NCI-H1930 (cell line): ENCODE results near the gene TMF1.

ENCODE experiments used
- DNase-seq, 2 experiments: peaks; one replicate each; lab custom pipeline; 2025; lab: John Stamatoyannopoulos, UW

Gene TMF1, protein sequence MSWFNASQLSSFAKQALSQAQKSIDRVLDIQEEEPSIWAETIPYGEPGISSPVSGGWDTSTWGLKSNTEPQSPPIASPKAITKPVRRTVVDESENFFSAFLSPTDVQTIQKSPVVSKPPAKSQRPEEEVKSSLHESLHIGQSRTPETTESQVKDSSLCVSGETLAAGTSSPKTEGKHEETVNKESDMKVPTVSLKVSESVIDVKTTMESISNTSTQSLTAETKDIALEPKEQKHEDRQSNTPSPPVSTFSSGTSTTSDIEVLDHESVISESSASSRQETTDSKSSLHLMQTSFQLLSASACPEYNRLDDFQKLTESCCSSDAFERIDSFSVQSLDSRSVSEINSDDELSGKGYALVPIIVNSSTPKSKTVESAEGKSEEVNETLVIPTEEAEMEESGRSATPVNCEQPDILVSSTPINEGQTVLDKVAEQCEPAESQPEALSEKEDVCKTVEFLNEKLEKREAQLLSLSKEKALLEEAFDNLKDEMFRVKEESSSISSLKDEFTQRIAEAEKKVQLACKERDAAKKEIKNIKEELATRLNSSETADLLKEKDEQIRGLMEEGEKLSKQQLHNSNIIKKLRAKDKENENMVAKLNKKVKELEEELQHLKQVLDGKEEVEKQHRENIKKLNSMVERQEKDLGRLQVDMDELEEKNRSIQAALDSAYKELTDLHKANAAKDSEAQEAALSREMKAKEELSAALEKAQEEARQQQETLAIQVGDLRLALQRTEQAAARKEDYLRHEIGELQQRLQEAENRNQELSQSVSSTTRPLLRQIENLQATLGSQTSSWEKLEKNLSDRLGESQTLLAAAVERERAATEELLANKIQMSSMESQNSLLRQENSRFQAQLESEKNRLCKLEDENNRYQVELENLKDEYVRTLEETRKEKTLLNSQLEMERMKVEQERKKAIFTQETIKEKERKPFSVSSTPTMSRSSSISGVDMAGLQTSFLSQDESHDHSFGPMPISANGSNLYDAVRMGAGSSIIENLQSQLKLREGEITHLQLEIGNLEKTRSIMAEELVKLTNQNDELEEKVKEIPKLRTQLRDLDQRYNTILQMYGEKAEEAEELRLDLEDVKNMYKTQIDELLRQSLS

DNA sequence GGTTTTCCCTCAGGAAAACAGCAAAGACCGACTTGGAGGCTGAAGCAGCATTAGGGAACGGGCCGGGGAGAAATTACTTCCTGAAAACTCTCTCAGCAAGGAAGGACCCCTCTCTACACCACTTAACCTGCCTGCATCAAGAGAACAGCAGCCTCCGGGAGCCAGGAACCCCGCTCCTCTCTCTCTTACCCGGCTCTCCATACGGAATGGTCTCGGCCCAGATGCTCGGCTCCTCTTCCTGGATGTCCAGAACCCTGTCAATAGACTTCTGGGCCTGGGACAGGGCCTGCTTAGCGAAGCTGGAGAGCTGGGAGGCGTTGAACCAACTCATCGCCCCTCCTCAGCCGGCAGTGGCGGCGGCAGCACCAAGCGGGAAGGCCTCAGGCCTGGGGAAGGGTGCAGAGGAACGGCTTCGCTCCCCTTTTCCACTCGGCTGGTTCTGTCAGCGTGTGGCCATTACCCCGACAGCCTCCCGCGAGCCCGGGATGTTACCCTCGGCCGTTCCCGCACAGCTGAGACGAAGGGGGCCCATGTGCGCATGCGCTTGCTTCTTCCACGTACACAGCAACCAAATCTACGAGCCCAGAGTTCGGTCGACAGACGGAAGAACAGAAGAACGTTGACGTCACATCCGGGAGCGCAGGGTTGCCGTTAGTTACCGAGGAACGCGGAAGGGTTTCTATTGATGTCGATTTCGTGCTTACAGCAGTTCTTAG lies at the start of gene TMF1:
TSS of gene TMF1 (minus strand) at position 578 of the 716 bp plus-strand sequence. CDS start at position 331, 247 bp downstream.
- DNase-seq, result no peak

DNA sequence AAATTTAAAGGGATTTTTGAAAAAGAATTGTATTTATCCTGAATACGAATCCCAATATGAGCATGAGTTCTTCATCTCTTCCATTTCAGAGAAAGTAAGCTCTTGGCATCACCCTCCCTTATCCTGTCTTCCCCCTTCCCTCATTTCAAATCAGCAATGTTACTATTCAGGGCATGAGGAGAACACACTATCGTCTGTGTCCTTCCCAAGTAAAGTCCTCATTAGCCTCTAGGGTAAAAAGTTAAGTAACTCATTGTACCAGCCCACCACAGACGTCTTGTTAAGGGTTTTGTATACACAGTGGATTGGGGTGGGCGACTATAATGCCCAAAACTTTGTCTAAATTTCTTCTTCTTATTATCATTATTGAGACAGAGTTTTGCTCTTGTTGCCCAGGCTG lies 47.4 kb upstream of the TMF1 start:
- DNase-seq, result no peak

DNA sequence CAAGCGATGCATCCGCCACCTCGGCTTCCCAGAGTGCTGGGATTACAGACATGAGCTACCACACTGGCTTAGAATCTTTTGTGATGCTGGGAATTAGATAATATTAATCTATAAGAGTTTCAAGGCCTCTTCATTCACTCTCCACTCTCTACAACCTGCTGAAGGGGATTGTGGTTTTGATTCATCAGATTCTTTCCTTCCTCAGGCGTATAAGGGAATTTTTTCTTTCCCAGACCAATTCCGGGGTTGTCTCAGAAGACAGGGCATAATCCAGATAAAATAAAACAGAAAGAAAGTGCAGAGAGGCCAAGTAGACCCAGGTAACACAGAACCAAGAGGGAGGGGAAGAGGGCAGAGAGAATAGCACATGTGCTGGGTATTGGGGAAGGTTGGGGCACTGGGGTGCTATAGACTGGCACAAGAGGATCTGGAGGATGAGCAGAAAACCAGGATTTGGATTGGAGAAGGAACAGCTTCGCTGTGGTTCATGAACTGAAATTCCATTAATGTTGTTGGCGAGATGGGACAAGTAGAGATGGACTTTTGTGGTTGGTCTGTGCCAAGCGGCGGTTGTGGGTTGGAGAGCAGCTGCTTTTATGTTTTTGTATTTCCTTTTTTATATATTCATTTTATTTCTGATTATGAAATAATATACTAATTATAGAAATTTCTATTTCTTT lies 45.4 kb upstream of the TMF1 start:
- no peak for DNase-seq

DNA sequence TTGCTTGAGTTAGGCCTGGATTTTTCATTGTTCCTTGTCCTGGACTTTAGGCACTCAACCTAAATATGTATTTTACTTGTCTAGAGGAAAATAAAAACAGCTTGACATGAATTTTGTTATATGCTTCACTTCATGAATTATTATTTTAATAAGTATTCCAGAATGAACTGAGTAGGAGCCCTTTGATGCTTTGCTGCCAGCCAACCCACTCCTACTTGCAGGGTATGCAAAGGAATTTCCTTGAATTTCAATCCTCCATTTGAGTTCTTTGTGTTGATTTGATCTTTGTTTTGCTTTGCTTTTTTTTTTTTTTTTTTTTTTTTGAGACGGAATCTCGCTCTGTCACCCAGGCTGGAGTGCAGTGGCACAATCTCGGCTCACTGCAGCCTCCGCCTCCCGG lies 44.2 kb upstream of the TMF1 start:
- DNase-seq, result no peak

DNA sequence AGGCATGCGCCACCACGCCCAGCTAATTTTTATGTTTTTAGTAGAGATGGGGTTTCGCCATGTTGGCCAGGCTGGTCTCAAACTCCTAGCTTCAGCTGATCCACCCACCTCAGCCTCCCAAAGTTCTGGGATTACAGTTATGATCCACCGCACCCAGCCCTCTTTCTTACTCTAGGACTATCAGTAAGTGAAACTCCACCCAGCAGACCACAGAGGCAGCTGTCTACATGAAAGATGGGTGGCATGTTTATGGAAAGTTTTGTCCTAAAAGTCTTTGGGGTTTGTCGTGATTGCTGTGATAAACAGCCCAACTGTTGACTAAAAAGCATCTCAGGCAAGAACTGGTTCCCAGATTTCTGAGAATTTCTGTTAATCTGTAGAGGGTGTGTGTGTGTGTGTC lies 43.5 kb upstream of the TMF1 start:
- DNase-seq, result no peak

DNA sequence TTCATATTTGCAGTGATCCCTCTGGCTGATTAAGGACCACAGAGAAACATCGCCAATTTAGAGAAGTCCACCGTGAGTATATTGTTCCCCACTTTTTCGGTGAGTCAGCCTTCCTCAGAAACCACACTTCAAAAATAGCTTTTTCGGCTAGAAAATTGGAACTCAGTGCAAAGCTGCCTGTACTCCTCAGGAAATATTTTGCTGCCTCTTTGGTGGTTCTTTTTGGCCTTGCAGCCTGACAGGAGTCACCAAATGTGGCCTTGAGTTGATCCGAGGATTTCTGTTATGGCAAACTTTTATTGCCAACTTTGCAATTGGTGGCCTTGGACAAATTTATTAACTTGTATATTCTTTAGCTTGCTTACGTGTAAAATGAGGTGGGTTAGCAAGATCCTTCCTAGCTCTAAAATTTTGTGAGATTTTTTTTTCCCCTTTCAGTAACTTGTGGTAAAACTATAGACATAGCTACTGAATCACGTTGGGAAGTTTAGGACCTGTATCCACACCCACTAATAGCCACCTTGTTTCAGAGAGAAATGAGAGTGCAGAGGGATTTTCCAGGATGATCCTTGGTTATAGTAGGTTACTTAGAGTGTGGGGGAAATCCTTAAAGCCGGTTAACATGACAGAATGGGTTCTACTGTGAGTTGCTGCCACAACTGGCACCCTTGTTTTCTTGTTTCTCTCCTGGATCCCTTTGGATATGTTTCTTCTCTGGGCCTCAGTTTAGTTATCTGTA lies 42.5 kb upstream of the TMF1 start:
- DNase-seq, result no peak

DNA sequence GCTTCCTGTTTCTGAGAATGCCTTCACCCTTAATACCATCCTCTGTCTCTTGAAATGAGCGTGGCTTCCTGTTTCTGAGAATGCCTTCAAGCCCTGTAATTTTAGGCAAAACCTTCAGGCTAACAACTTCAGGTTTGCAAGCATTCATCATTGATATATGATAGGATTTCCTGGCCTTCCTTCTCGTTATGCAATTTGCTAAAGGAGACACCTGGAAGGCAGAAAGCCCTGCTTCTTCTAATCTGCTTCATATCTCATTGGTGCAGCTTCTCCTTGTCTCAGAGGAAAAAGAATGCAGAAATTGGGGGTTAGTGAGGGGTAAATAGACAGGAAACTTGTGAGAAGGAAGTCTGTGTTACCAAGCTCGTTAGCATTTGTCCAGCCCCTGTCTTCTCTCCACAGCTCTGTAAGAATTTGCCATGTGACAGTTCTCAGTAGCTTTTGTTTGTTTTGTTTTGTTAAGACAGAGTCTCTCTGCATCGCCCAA lies 39.9 kb upstream of the TMF1 start:
- no peak for DNase-seq

DNA sequence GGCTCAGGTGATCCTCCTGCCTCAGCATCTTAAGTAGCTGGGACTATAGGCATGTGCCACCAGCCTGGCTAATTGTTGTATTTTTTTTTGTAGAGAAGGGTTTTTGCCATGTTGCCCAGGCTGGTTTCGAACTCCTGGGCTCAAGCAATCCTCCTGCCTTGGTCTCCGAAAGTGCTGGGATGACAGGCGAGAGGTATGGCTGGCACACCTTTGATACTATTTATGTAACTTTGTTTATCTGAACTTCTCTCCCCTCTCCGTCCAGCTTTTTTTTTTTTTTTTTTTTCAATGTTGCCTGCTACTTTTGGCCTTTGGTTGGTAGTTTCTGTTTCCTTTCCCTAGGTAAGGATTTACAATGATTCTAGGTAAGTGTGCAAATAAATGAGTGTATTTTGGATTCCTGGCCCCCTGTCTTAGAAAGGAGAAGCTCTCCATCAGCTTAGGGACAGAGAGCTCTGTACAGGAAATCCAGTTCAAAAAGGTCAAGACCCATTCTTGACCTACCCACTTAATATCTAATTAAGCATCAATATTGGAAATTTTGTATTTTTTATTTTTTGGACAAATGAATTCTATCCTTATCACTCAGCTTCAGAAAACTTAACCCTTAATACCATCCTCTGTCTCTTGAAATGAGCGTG lies 39.4 kb upstream of the TMF1 start:
- no peak for DNase-seq

DNA sequence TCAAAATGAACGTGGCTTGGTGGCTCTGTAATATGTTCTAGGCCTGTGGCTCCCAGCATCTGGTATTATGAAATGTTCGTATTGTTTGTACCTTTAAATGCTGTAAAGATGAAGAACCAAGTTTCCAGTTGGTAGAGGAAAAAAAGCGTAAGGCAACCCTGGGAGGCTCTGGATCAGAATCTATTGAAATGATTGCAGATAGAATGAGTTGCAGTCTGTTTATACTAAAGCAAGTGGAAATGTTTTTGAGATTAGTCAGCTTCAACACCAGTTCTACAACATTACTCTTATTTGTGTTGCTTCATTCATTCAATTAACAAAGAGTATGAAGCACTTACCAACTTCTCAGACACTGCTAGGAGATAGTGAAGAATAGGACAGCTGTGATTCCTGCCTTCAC lies 37.9 kb upstream of the TMF1 start:
- no peak for DNase-seq

DNA sequence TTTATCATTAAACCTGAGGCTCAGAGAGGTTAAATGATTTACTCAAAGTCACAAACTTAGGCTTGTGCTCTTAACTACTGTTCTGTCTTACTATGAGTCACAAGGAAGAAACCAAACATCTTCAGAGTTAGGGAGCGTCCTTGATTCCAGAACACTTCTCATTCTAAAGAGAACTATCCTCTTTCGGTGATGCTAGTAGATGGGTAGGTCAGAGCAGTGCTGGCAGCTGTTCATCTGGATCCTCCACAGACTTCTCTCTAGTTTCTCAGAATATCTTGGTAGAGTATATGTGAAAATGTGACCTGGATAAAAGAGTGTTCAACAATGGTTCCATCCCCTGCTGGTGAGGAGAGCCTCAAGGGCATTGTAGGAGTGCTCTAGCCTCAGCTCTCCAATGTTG lies 35.9 kb upstream of the TMF1 start:
- DNase-seq, result no peak

DNA sequence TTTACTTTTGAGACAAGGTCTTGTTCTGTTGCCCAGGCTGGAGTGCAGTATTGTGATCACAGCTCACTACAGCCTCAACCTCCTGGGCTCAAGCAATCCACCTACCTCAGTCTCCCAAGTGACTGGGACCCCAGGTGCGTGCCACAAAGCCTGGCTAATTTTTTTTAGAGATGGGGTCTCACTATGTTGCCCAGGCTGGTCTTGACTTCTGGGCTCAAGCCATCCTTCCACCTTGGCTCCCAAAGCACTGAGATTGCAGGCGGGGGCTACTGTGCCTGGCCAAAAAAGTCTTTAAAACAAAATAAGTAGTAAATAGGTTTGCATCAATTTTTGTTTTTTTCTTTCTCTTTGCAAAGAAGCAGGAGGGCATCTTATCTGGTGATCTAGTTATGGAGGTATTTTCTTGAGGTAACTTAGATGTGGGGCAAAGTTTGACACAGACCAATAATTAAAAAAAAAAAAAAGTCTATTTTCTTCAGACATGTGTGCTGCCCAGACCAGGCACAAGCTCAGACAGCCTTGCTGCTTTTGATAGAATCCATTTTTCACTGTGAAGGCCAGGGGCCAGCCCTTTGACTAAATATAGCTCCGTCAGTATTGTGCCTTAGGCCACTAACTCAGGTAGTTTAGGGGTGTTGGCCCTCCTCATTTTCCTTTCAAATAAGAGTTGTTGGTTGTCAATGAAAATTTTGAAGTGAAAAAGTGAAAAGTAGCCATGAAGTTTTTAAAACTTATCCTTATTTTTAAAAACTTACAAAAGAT lies 35.1 kb upstream of the TMF1 start:
- no peak for DNase-seq

DNA sequence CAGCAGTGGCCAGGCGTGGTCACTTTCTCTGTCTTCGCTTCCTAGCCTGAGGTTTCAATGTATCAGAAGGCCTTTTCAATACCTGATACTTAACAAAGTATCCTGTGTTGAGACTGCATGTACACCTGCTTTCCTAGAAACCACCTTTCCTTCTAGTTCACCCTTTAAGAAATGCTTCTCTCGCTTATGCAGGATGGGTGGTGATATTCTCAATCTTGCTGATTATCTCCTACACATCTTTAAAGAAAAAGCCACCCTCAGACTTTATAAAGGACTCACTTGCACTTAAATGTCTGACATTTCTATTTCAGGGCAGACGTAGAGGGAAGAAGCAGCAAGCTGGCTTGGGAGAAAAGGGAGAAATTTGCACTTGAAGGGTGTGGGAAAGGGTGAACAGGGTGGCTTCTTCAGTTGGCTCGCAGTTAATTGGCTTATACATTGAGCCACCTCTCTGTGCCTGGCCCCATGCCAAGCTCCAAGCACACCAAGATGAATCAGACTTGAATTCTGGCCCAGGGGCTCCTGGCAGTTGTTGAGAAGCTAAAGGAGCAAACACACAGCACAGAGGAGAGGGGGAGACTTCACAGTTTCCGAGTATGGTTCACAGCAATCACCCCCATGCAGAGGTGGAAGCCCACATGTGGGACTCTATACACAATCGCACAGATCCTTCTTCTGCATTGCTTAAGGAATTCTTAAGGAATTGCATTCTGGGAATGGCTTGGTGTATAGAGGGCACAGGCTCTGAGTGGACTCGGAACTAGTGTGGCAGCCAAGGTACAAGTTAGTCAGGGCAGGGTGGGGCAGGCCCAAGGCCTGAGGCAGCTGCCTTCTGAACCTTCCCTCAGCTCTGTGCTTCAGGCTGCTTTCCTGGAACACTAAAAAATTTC lies 33.9 kb upstream of the TMF1 start:
- DNase-seq, result no peak

DNA sequence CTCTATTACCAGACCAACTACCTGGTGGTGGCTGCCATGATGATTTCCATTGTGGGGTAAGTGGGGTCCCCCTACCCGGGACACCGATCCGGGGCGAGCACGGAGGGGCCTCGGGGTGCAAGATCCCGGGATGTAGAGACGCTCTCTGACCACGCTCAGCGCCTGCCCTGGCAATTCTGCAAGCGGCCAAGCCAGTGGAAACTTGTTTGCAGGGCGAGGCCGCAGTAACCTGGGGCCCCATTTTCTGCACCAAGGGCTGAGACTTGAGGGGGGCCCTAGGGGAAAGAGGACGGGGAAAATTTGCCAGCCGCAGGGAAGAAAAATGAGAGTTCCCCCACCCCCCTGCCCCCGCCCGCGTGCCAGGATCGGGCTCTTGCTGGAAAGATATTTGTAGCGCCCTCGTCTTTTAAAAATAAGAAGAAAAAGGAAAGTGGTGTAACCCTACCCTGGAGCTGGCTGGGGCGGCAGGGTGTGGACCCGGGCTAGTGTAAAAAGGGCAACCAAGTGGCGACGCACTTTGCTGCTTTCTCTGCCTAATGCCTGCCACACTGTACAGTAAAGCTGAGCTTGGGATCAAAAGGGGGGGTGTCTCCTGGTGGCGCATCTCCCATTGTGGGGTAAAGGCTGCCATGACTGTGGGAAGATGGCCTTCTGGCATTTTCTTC lies 33.2 kb upstream of the TMF1 start:
- DNase-seq, result no peak

DNA sequence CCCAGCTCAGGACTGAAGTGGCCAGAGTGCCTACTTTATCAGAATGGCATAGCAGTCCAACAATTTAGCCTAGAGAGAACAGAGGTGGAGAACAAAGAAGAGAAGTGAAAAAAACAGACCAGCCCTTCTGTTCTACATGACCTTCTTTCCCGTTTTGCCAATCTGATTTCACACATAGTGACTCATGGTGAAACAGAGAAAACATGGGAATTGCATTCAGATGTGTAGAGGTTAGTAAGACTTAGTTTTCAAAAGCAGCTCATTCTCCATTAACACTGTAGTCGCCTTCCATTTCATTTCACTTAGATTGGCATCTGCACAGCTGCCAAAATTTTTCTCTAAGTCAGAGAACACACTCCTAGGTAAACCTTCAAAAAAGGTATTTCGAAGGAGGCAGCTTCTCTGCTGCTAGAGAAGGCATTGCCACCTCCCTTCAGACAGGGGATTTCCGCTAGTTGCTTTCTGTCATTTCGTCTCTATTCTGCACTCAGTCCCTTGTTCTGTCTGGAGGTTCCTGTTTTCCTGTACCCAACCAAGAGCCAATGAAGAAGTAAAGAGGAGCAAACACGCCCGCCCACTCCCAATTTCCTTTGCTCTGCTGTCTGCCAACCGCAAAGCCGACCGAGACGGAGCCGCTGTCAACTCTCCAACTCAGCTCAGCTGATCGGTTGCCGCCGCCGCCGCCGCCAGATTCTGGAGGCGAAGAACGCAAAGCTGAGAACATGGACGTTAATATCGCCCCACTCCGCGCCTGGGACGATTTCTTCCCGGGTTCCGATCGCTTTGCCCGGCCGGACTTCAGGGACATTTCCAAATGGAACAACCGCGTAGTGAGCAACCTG lies 32.4 kb upstream of the TMF1 start, which contains the start of gene ARL6IP5:
TSS of gene ARL6IP5 (plus strand) at position 612 of the 842 bp plus-strand sequence. CDS start at position 723, 111 bp downstream.
- DNase-seq, result peak; percentile 44 to 52

DNA sequence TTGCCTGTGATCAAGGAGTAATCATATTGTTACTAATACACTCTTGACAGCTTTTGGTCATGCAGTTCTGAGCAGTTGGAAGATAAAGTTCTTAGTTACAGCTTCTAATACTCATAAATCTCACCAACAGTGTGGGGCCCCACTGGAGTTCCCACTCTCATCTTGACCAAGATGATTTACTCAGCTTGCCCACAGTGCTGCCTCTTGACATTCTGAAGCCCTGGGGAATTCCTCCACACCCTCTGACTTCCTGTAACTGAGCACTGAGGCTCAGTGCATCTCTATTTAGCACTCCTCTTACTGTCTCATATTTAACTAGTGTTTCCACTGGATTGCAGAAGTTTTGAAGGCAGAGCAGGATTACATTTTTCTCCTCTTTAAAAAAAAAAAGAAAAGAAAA lies 30.7 kb upstream of the TMF1 start:
- no peak for DNase-seq

DNA sequence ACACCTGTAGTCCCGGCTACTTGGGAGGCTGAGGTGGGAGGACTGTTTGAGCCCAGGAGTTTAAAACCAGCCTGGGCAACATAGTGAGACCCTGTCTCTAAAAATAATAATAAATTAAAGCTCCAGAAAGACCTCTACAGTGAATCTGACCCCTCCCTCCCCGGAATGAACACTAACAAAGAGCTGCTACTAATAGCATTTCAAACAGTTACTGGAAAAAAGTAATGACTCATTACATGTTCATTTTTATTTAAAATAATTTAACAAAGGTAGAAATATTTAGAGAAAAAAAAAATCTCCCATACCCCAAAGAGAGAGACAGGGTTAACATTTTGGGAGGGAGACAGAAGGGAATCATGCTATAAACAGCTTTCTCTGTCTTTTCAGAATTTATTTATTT lies 30.2 kb upstream of the TMF1 start:
- no peak for DNase-seq
